GM18505 (cell line): ENCODE measurements around the gene EFNA4.
"Not testable (repeated sequence)": the region's sequence is repeated elsewhere in the genome, so short reads cannot be mapped to it uniquely, and the experiment has no call there.

Experiments used
- ATAC-seq: cut with Tn5 transposase; IDR thresholded peaks from one replicate; pipeline ENCODE4 v1.9.1; 2021; ENCODE audit not compliant: unreplicated experiment
- POLR2A ChIP-seq: IDR thresholded peaks from 4 replicates; pipeline ENCODE4 v1.6.1; 2011; ENCODE audit warnings: borderline replicate concordance; ENCODE audit not compliant: insufficient read depth, insufficient read length; ENCODE audit errors: extremely low read depth

The EFNA4 gene

GRCh38 chr1:155107309-155108264 lies 44.0 kb downstream of the EFNA4 start:
- no peak for ATAC-seq

DNA sequence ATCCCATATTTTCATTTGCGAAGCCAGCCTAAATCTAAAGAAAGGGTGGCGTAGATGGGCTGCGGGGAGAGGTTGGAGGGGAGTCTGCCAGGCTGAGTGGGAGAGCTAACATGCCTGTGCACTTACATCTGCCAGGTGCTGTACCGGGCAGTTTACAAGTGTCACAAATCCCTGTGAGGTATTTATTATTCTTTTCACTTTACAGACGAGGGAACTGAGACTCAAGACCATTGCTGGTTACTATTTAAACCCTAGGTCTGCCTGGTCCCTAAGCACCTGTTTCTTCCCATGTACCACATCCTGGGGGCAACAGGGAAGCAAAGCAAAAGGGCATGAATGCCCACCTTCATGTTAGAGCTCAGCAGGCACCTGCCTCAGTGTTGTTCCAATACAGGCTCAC lies 44.8 kb downstream of the EFNA4 start:
- TF ChIP-seq POLR2A = no peak
- no peak for ATAC-seq

More at GRCh38 chr1:155107309-155108264, 44.0 kb downstream of the EFNA4 start:
- no peak for TF ChIP-seq POLR2A

- no peak for ATAC-seq
- TF ChIP-seq POLR2A = no peak
These were observed 46.8 kb downstream of the EFNA4 start for GRCh38 chr1:155110381-155110780.

GRCh38 chr1:155110826-155111225 lies 47.3 kb downstream of the EFNA4 start:
- no peak for TF ChIP-seq POLR2A
- ATAC-seq = no peak

DNA sequence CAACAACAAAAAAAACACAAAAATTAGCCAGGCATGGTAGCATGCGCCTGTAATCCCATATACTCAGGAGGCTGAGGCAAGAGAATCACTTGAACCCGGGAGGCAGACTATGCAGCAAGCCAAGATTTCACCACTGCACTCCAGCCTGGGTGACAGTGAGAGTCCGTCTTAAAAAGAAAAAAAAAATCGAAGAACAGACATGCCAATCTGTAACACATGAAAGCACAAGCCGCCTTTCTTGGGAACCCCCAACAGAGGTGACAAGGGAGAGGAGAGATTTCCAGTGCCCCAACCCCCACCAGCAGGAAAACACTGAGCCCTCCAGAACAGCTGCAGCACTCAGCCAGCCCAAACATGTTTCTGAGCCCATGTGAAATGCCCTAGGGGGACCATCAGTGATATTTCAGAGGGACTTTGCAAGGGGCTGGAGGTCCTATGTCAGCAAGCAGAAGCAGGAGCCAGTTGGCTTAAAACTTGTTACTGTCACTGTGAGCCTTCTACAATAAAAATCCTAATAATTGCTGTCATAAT lies 50.0 kb downstream of the EFNA4 start:
- TF ChIP-seq POLR2A = no peak
- no peak for ATAC-seq

GRCh38 chr1:155116113-155116764 lies 52.7 kb downstream of the EFNA4 start:
- no peak for TF ChIP-seq POLR2A
- no peak for ATAC-seq

DNA sequence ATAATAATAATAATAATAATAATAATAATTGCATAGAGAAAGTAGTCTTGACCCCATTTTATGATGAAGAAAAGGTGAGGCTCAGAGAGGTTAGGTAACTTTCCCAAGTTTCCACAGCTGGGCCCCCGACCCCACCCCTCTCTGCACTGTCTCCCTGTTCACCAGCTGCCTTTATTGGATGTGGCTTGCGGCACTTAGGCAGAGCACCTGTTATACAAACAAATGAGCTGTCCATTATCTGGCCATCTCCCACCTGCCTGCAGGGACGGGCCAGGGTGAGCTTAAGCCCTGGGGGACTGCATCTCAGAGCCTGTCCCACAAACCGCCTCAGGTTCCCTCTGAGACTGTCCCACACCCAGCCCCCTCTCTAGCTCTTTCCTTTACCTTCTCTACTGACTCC lies 54.1 kb downstream of the EFNA4 start:
- no peak for ATAC-seq
- TF ChIP-seq POLR2A = no peak

DNA sequence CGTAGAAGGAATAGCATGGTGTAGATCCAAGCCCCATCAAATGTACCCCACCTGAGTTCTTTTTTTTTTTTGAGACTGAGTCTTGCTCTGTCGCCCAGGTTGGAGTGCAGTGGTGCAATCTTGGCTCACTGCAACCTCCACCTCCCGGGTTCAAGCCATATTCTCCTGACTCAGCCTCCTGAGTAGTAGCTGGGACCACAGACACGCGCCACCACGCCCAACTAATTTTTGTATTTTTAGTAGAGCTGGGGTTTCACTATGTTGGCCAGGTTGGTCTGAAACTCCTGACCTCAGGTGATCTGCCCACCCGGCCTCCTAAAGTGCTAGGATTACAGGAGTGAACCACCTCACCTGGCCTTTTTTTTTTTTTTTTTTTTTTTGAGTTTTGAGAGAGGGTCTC lies 54.5 kb downstream of the EFNA4 start:
- not testable (repeated sequence) for ATAC-seq
